B cell (primary cell): ENCODE data around the gene TSG101.

Source experiments
- EZH2 ChIP-seq: IDR thresholded peaks from 2 replicates; pipeline ENCODE4 v1.6.1; 2012; ENCODE audit warnings: borderline replicate concordance, low read depth, mild to moderate bottlenecking, moderate library complexity, low read length; ENCODE audit not compliant: insufficient read depth, poor library complexity, severe bottlenecking
- TF ChIP-seq, protein P1 (sequence below): fragments of 200-600 bp; IDR thresholded peaks from one replicate; pipeline ENCODE4 v1.8.0; 2022; ENCODE audit warnings: antibody characterized with exemption, mild to moderate bottlenecking

DNA sequence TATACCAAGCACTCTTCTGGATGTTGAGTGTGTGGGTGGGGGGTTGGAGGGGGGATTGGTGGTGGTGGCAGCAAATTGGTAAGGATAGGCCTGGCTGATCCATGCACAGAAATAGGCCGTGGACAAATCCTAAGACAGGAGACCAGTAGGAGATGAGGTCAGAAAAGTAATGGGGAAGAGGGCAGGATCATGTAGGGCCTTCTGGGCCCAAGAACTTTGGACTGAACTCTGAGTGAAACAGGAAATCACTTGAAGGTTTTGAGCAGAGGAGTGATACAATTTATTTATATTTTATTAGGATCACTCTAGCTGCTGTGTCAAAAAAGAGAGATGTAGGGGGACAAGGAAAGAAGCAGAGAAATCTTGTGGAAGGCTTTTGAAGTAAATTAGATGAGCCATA lies 28.7 kb downstream of the TSG101 start:
- TF ChIP-seq, protein P1, sequence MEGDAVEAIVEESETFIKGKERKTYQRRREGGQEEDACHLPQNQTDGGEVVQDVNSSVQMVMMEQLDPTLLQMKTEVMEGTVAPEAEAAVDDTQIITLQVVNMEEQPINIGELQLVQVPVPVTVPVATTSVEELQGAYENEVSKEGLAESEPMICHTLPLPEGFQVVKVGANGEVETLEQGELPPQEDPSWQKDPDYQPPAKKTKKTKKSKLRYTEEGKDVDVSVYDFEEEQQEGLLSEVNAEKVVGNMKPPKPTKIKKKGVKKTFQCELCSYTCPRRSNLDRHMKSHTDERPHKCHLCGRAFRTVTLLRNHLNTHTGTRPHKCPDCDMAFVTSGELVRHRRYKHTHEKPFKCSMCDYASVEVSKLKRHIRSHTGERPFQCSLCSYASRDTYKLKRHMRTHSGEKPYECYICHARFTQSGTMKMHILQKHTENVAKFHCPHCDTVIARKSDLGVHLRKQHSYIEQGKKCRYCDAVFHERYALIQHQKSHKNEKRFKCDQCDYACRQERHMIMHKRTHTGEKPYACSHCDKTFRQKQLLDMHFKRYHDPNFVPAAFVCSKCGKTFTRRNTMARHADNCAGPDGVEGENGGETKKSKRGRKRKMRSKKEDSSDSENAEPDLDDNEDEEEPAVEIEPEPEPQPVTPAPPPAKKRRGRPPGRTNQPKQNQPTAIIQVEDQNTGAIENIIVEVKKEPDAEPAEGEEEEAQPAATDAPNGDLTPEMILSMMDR = no peak
- TF ChIP-seq EZH2 = no peak
